Karpas-422 (cell line): Measurements from ENCODE around the gene MYLK. TPM values are rescaled to one million over a fixed set of nuclear protein-coding genes. Genes with fewer than 3 reads are reported as not detected.
A peak's percentile ranks its signal among the peaks of the same experiment; 100 is the strongest.

ENCODE experiments used
- DNase-seq: peaks from one replicate; pipeline ENCODE4 v3.0.0-alpha.2; 2015
- H2AFZ ChIP-seq: fragments of 200-600 bp; sonication (generic); 2 replicates; pipeline ENCODE4 v1.6.1; 2014; ENCODE audit warnings: antibody characterized with exemption, low read length, mixed read lengths
- H3K27ac ChIP-seq: fragments of 200-600 bp; sonication (generic); 2 replicates; pipeline ENCODE4 v1.5.1; 2014; ENCODE audit warnings: mild to moderate bottlenecking, low read length, moderate library complexity
- H3K27me3 ChIP-seq: fragments of 200-600 bp; sonication (generic); 2 replicates; pipeline ENCODE4 v1.6.1; 2014; ENCODE audit warnings: low read length, mixed read lengths
- H3K36me3 ChIP-seq: fragments of 200-600 bp; sonication (generic); 2 replicates; pipeline ENCODE4 v1.6.1; 2014; ENCODE audit warnings: low read length, mixed read lengths; ENCODE audit not compliant: insufficient read depth
- H3K4me1 ChIP-seq: fragments of 200-600 bp; sonication (generic); 2 replicates; pipeline ENCODE4 v1.6.1; 2014; ENCODE audit warnings: mild to moderate bottlenecking, low read length, mixed read lengths
- H3K4me2 ChIP-seq: fragments of 200-600 bp; sonication (generic); 2 replicates; pipeline ENCODE4 v1.6.1; 2014; ENCODE audit warnings: low read length, low read depth, mild to moderate bottlenecking; ENCODE audit not compliant: poor library complexity, severe bottlenecking
- H3K4me3 ChIP-seq: fragments of 200-600 bp; sonication (generic); 2 replicates; pipeline ENCODE4 v1.5.1; 2014; ENCODE audit warnings: mild to moderate bottlenecking, antibody characterized with exemption, low read length, mixed read lengths
- H3K79me2 ChIP-seq: fragments of 200-600 bp; sonication (generic); 2 replicates; pipeline ENCODE4 v1.6.1; 2014; ENCODE audit warnings: mild to moderate bottlenecking, low read length, mixed read lengths
- H3K9ac ChIP-seq: fragments of 200-600 bp; sonication (generic); 2 replicates; pipeline ENCODE4 v1.6.0; 2014; ENCODE audit warnings: low read length
- H3K9me2 ChIP-seq: fragments of 200-600 bp; sonication (generic), shearing (Covaris generic); replicated peaks from 2 replicates; pipeline ENCODE4 v1.6.0; 2014; ENCODE audit warnings: mild to moderate bottlenecking, low read length, moderate library complexity; ENCODE audit not compliant: insufficient read depth
- H3K9me3 ChIP-seq: fragments of 300-700, 200-600 bp; sonication (generic); 2 replicates; pipeline ENCODE4 v1.6.1; 2014; ENCODE audit warnings: low read length, mixed read lengths
- H4K20me1 ChIP-seq: fragments of 200-600 bp; sonication (generic); 2 replicates; pipeline ENCODE4 v1.6.1; 2014; ENCODE audit warnings: mild to moderate bottlenecking, antibody characterized with exemption, low read length, low read depth; ENCODE audit not compliant: insufficient read depth
- total RNA-seq: library from RNA; depleted of rRNA; stranded (reverse); fragments of >200 nt; shearing (Covaris generic); gene quantifications from 2 replicates; pipeline ENCODE4 v1.2.3, GENCODE V29; 2014; ENCODE audit warnings: low replicate concordance

The MYLK gene
- total RNA-seq, 1 experiment from 2014 or later: 0.63 TPM

DNA sequence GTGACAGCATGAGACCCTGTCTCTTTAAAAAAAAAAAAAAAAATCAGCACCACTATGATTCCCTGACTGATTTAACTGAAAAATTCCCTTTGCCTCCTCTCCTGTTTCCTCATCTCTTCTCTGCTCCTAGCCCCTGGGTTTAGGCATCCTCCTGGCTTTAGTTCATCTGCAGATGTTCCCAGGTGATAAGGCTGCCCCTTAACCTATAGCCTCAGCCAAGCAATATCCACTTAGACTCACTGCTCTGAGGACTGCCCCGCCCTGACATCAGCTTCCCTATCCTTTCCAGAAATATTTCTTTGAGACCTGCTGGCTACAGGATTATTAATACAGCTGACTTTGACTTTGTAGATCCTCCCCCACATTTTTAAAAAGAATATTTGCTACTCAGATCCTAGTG is 259.8 kb downstream of the MYLK start:
- no peak overlapping the region for H2AFZ ChIP-seq
- no peaks in the 10 kb centered on the region; the same call in 1 of the 2 replicates for H3K4me1 ChIP-seq
- no peak overlapping the region for H3K9ac ChIP-seq
- no peaks in the 10 kb centered on the region for H3K36me3 ChIP-seq
- no peaks in the 10 kb centered on the region for H4K20me1 ChIP-seq
- DNase-seq: no peak
- H3K27ac ChIP-seq: no peak overlapping the region
- no peak overlapping the region for H3K4me3 ChIP-seq
- H3K9me3 ChIP-seq: no peaks in the 10 kb centered on the region
- no peaks in the 10 kb centered on the region for H3K27me3 ChIP-seq
- no peak overlapping the region for H3K4me2 ChIP-seq
- no peaks in the 10 kb centered on the region for H3K9me2 ChIP-seq
- no peaks in the 10 kb centered on the region for H3K79me2 ChIP-seq

DNA sequence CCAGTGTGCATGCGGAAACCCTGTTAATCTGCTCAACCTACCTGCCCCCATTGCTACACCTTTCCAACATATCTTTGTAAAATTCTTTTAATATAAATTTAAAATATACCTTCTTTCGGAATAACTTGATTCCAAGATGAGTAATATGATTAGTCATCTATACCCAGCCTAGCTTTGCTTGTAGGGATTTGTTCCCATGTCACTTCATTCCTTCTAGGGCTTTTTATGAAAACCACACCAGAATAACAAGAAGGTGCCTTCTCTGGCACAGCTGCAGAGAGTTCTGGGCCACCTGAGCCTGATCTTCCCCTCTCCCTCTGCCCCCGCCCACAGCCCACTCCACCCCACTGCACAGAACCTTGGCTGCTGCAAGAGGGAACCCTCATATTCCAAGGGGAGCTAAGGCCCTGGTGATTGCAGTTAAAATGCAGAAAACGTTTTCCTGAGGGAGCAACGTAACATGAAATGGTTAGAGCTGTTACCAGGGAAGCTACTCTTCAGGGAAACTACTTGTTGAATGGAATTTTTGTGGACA is 260.7 kb downstream of the MYLK start:
- Histone ChIP-seq H3K4me1 (peaks cover 8% of the 10 kb centered on the region), H3K27ac (no peak overlapping the region), H3K9ac (no peak overlapping the region), H3K9me2 (no peaks in the 10 kb centered on the region), H3K4me3 (no peak overlapping the region), H3K79me2 (no peaks in the 10 kb centered on the region), H4K20me1 (no peaks in the 10 kb centered on the region), H3K4me2 (no peak overlapping the region), H3K36me3 (no peaks in the 10 kb centered on the region), H3K9me3 (no peaks in the 10 kb centered on the region), H2AFZ (no peak overlapping the region), H3K27me3 (no peaks in the 10 kb centered on the region)
- DNase-seq: no peak

DNA sequence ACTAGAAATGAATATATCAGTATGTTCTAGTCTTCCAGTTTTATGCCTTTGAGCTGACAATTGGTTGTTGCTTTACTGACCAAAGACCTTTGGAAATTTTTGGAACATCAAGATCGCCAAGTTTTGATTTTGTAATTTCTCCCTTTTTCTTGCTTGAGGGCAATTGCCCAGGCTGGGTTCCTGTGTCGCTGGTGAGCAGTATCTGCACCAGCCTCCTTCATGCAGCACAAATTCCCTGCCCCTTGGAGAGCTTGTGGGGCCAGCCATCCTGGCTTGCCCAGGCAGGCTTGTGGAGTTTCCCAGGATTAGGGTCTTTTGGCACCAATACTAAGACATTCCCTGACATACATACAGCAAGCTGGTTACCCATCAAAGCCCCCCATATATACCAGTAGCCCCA is 261.4 kb downstream of the MYLK start:
- no peak overlapping the region for H2AFZ ChIP-seq
- H3K27me3 ChIP-seq: no peaks in the 10 kb centered on the region
- H3K4me3 ChIP-seq: no peak overlapping the region
- no peaks in the 10 kb centered on the region for H3K36me3 ChIP-seq
- no peaks in the 10 kb centered on the region for H3K9me2 ChIP-seq
- no peak overlapping the region for H3K9ac ChIP-seq
- DNase-seq: no peak
- peaks cover 14% of the 10 kb centered on the region for H3K4me1 ChIP-seq
- no peak overlapping the region for H3K4me2 ChIP-seq
- H3K9me3 ChIP-seq: no peaks in the 10 kb centered on the region
- H3K79me2 ChIP-seq: no peaks in the 10 kb centered on the region
- no peaks in the 10 kb centered on the region for H4K20me1 ChIP-seq
- no peak overlapping the region for H3K27ac ChIP-seq

DNA sequence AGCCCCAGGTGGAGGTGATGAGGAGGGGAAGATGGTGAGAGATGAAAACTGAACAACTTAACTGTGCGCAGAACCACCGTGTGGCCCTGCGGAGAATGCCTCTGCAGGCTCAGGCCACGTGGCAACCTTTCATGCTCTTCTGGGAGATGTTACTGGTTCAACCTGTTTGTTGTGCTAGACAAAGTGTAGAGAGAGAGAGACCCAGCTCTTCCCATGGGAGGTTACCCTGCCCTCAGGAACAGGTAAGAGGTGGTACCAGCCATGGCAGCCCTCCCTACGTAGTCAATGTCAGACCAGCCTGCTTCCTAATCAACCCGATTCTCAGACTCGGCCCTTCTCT is 262.3 kb downstream of the MYLK start:
- no peaks in the 10 kb centered on the region for H3K27me3 ChIP-seq
- H3K4me1 ChIP-seq: peaks cover 22% of the 10 kb centered on the region
- no peak overlapping the region for H3K4me2 ChIP-seq
- no peak overlapping the region for H3K4me3 ChIP-seq
- H3K79me2 ChIP-seq: no peaks in the 10 kb centered on the region
- H3K27ac ChIP-seq: no peak overlapping the region
- no peaks in the 10 kb centered on the region for H3K9me3 ChIP-seq
- H3K36me3 ChIP-seq: no peaks in the 10 kb centered on the region
- no peak overlapping the region for H2AFZ ChIP-seq
- H3K9me2 ChIP-seq: no peaks in the 10 kb centered on the region
- no peak overlapping the region for H3K9ac ChIP-seq
- DNase-seq: no peak
- H4K20me1 ChIP-seq: no peaks in the 10 kb centered on the region

DNA sequence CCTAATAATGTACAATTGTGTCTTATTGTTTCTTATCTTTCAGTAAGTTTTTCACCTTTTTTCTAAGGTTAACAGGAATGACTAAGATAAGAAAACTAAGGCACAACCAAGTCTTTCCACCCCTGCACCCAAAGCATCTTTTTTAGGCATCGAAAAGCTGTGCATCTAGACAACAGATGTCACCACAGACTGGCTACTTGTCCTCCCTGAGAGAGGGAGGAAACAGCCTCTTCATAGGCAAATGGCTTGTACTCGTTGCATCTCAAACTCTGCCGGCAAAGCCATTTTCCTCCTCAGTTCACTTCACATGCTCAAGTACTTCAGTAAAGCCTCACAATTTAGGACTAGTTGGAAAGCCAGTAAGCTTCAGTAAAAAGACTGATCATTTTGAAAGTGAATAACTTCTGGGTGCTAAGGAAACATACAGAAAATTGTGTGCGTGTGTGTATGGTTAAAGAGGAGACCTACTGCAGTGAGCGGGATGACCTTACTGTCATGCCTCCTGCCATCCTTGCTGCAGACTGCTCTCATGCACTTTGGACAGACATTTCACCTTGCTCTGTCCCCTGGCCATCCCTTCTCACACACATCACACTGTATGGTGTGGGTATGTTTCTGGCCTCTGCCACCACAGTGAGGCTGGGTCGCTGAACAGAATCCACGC is 262.8 kb downstream of the MYLK start:
- no peak overlapping the region for H3K9ac ChIP-seq
- no peaks in the 10 kb centered on the region for H3K27me3 ChIP-seq

DNA sequence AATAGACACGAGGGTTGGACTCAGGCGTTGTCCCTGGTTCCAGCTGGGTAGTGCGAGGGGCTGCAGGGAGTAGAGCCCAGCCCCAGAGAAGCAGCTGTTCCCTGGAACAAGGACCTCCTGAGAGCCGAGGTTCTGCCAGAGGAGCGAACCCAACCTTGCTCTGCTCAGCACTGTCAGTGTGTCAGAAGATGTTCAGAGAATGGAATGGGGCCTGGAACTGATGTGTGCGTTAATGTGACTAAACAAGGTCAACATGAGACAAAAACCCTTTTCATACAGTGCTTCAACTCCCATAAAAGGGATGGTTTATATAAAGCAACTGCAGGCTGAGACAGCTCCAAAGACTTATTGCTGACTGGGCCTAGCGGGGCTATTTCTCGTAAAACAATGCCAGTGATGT is 263.8 kb downstream of the MYLK start:
- Histone ChIP-seq H3K9me2 (no peaks in the 10 kb centered on the region), H3K9me3 (no peaks in the 10 kb centered on the region), H3K36me3 (no peaks in the 10 kb centered on the region), H2AFZ (no peak overlapping the region), H3K9ac (no peak overlapping the region), H3K79me2 (no peaks in the 10 kb centered on the region), H4K20me1 (no peaks in the 10 kb centered on the region), H3K4me1 (peaks cover 22% of the 10 kb centered on the region), H3K27me3 (no peaks in the 10 kb centered on the region), H3K4me2 (no peak overlapping the region), H3K4me3 (no peak overlapping the region), H3K27ac (no peak overlapping the region)
- DNase-seq: no peak

More for the DNA sequence above, 262.8 kb downstream of the MYLK start:
- no peaks in the 10 kb centered on the region for H3K9me2 ChIP-seq
- peaks cover 22% of the 10 kb centered on the region for H3K4me1 ChIP-seq
- no peaks in the 10 kb centered on the region for H3K9me3 ChIP-seq
- no peaks in the 10 kb centered on the region for H4K20me1 ChIP-seq
- H3K36me3 ChIP-seq: no peaks in the 10 kb centered on the region
- H2AFZ ChIP-seq: no peak overlapping the region
- H3K27ac ChIP-seq: no peak overlapping the region
- H3K4me2 ChIP-seq: no peak overlapping the region
- DNase-seq: no peak
- no peaks in the 10 kb centered on the region for H3K79me2 ChIP-seq
- H3K4me3 ChIP-seq: no peak overlapping the region

DNA sequence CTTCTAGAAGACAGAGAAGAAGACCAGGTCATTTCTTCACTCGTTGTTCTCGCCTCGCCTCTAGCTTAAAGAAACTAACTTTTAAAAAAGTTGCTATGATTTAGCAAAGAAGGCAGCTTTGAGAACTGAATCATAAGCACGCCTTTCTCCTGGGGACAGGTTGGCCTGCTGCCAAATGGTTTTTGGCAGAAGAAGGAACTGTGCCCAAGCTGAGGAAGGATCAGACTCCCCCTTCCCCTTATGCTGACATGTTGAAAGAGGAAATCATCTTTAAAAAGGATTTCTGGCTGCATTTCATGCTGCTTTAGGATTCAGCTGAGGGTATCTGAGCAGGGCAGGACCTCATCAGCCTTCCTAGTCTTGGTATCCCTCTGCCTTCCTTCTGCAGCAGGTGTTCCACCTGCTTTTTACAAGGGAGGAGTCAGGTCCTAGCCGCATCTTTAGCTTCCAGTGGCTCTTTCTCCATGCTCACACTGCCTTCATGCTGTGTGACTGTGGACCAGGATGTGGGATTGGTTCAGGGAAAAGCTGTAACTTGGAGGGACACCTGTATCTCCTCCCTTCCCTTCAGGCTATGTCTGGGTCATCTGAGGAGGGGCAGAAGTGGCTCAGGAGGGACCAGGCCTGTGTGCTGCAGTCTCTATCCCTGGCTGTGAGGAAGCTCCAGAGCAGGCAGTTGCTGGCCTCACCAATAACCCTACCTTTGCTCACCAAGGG is 265.2 kb downstream of the MYLK start:
- Histone ChIP-seq H3K9me2 (no peaks in the 10 kb centered on the region), H3K79me2 (no peaks in the 10 kb centered on the region), H3K9ac (peak overlapping the region; percentile 16; the same call in 1 of the 2 replicates), H3K4me1 (peaks cover 22% of the 10 kb centered on the region), H3K36me3 (no peaks in the 10 kb centered on the region), H3K27me3 (no peaks in the 10 kb centered on the region), H3K4me2 (peak overlapping the region; percentile 58), H4K20me1 (no peaks in the 10 kb centered on the region), H3K27ac (peak overlapping the region; percentile 36; the same call in 1 of the 2 replicates), H2AFZ (no peak overlapping the region), H3K4me3 (0 out of 2 replicates have a peak overlapping the region, but pooled peaks have one; percentile 23), H3K9me3 (no peaks in the 10 kb centered on the region)
- peak; percentile 82 for DNase-seq

DNA sequence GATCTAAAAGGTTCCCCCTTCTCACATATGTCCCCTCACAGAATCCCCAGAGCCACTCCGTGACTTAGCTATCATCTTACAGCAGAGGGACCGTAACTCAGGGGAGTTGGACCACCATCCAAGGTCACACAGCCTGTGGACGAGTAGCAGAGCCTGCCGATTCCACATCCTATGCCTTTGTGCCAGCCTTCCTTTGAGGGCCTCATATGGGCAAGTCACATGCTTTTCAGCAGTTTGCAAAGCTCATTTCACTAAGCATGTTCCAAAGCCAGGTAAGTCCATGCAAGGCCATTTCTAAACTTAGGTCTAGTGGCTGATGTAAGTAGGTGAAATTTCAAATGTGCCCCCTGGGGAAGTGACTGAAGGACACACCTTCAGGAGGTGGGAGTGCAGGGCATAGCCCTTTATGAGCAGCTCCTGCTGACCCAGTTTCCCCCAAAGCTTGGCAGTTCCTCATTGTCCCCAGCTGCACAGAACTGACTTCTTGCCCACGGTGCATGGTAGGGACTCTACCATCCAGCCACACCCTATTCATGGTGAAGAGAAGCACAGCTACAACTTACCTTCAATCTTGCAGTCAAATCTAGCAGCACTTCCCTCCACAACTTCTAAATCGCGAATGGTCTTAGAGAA is 265.9 kb downstream of the MYLK start:
- peak overlapping the region; percentile 16; the same call in 1 of the 2 replicates for H3K9ac ChIP-seq
- peak overlapping the region; percentile 58 for H3K4me2 ChIP-seq

More for the DNA sequence above, 265.9 kb downstream of the MYLK start:
- H3K9me3 ChIP-seq: no peaks in the 10 kb centered on the region
- no peaks in the 10 kb centered on the region for H4K20me1 ChIP-seq
- no peaks in the 10 kb centered on the region for H3K79me2 ChIP-seq
- H3K36me3 ChIP-seq: no peaks in the 10 kb centered on the region
- DNase-seq: peak; percentile 60
- no peaks in the 10 kb centered on the region for H3K27me3 ChIP-seq
- no peak overlapping the region for H2AFZ ChIP-seq
- H3K4me1 ChIP-seq: peaks cover 22% of the 10 kb centered on the region
- H3K4me3 ChIP-seq: peak overlapping the region; percentile 23; the same call in 1 of the 2 replicates
- H3K9me2 ChIP-seq: no peaks in the 10 kb centered on the region
- H3K27ac ChIP-seq: peak overlapping the region; percentile 36; the same call in 1 of the 2 replicates
